H7 (cell line): ENCODE results near the gene JMJD6. TPM values are rescaled to one million over a fixed set of nuclear protein-coding genes. Genes with fewer than 3 reads are reported as not detected.
"Not testable (repeated sequence)": the region's sequence is repeated elsewhere in the genome, so short reads cannot be mapped to it uniquely, and the experiment has no call there.

Experiments
- DNase-seq: peaks from one replicate; pipeline ENCODE4 v3.0.0; 2012
- H3K27me3 ChIP-seq: 2 replicates; pipeline ENCODE4 v1.6.0; 2011; ENCODE audit warnings: mild to moderate bottlenecking, low read length; ENCODE audit not compliant: control insufficient read depth, insufficient read depth
- H3K36me3 ChIP-seq: replicated peaks from 2 replicates; pipeline ENCODE4 v1.5.1; 2011; ENCODE audit warnings: low read length; ENCODE audit not compliant: control insufficient read depth, insufficient read depth
- H3K4me3 ChIP-seq: 2 replicates; pipeline ENCODE4 v1.5.1; 2011; ENCODE audit warnings: low read depth, mild to moderate bottlenecking, control low read depth, low read length, moderate library complexity; ENCODE audit not compliant: insufficient read depth
- total RNA-seq: library from RNA; depleted of rRNA; stranded (reverse); fragments of >200 nt; shearing (Covaris generic); gene quantifications from 2 replicates; pipeline ENCODE4 v1.2.3, GENCODE V29; 2014

The JMJD6 gene
- total RNA-seq, 1 experiment from 2014 or later: 16.8 TPM

DNA sequence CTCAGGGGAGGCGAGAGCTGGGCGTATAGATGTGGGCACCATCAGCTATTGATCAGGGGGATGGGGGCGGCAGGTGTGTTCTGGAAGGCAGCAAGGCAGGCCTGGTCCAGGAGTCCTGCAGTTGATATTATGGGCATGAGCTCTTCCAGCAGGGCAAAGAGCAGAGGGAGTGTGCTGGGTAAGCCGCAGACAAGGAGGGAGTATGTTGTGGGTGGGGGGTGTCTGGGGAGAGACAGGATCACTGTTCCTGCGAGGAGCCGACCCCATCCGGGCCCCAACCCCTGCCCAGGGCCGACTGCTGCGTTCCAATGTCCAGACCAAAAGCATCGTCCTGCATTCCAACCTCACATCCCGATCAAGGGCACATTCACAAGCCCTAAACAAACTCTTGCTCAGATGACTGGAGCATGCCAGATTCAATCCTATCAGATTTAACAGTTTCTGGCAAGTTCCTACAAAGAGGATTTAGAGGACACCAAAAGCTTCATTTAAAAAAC is 24.9 kb downstream of the JMJD6 start:
- no peak overlapping the region for H3K4me3 ChIP-seq
- H3K36me3 ChIP-seq: no peaks in the 10 kb centered on the region
- no peaks in the 10 kb centered on the region for H3K27me3 ChIP-seq
- no peak for DNase-seq

- H3K27me3 ChIP-seq: no peaks in the 10 kb centered on the region
- DNase-seq: peak; percentile 86
- H3K36me3 ChIP-seq: no peaks in the 10 kb centered on the region
- H3K4me3 ChIP-seq: no peak overlapping the region
Observed at GRCh38 chr17:76700617-76701470, 25.6 kb downstream of the JMJD6 start.

DNA sequence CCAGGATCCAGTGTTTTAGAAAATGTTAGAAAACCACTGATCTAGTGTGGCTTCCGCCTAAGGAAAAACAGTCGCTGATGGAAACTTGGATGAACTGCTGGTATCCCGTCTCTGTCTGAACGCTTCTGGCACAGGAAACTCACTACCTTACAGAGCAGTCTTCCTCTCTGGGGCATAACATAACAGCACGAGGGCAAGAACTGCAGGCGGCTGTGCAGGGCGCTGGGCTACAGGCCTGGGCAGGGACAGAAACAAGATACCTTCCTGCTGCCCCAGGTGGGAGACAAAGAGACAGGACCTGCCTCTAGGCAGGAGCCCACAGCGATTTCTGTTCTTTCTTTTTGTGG is 26.2 kb downstream of the JMJD6 start:
- Histone ChIP-seq H3K4me3 (no peak overlapping the region), H3K27me3 (no peaks in the 10 kb centered on the region), H3K36me3 (no peaks in the 10 kb centered on the region)
- peak; percentile 69 for DNase-seq

- not testable (repeated sequence) for DNase-seq, H3K4me3 ChIP-seq, H3K36me3 ChIP-seq, H3K27me3 ChIP-seq
Observed at GRCh38 chr17:76698466-76698977, 27.9 kb downstream of the JMJD6 start.

DNA sequence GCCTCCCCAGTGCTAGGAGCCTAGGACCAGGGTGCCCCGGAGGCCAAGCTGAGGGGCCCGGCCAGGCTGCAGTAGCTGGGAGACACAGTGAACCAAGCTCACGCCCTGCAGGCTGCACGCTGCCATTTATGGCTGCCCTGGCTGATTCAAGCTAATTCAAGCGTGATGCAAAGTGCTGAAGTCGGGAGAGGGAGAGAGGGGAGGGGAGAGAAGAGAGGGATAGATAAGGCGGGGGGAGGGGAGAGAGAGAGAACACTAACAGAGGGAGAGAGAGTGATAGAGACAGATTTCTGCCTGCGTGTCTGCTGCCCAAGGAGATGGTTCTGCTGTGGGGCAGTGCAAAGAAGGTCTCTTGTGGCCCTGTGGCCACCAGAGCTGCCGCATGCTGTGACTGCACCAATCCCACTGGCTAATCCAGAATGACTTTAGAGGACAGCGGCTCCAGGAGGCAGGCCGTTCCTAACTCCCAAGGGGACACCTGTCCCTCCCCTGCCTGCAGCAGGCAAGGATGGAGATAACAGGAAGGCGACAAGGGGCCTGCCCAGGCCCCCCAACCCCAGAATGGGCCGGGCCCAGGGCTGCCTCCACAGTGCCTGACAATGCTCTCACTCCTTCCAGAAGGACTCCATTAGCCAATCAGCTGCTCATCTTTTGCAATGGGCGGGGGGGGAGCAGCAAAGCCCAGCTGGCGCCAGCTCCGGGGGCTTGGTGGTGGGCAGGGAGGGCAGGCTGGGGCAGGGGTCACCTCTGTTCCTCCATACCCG is 28.5 kb downstream of the JMJD6 start:
- no peaks in the 10 kb centered on the region for H3K36me3 ChIP-seq
- peak; percentile 87 for DNase-seq
- no peaks in the 10 kb centered on the region for H3K27me3 ChIP-seq
- H3K4me3 ChIP-seq: no peak overlapping the region

- no peak overlapping the region for H3K4me3 ChIP-seq
- no peaks in the 10 kb centered on the region for H3K36me3 ChIP-seq
- no peaks in the 10 kb centered on the region for H3K27me3 ChIP-seq
- no peak for DNase-seq
Observed at GRCh38 chr17:76696763-76697701, 29.4 kb downstream of the JMJD6 start.

DNA sequence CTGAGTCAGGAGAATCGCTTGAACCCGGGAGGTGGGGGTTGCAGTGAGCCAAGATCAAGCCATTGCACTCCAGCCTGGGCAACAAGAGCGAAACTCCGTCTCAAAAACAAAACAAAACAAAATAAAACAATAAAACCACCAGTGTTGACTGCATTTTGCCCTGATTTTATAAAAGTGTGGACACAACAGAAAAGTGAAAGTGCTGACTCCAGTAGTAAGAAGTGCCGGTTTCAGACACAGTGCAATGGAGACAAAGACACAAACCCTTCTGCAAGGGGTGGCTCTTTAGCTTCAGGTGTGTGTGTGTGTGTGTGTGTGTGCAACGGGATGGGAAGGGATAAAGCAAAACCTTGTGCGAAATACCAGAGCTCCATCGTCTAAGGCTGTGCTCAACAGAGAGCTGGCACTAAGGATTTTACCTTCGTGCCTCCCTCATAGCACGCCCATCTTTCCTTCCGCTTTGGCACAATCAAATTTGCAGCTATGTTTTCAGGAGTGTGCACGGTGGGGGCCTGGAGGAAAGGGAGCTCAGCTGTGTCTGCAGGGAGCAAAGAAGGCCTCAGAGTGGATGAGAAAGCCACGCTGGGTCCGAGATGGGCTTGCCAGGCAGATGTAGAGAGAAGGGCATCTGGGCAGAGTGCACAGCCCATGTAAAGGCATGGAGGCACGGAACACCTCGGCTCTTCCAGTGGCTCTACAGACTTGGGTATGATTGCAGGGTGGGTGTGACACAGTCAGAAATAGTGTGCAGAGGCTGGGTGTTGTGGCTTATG is 31.2 kb downstream of the JMJD6 start:
- Histone ChIP-seq H3K36me3 (no peaks in the 10 kb centered on the region), H3K27me3 (no peaks in the 10 kb centered on the region), H3K4me3 (no peak overlapping the region)
- DNase-seq: no peak

DNA sequence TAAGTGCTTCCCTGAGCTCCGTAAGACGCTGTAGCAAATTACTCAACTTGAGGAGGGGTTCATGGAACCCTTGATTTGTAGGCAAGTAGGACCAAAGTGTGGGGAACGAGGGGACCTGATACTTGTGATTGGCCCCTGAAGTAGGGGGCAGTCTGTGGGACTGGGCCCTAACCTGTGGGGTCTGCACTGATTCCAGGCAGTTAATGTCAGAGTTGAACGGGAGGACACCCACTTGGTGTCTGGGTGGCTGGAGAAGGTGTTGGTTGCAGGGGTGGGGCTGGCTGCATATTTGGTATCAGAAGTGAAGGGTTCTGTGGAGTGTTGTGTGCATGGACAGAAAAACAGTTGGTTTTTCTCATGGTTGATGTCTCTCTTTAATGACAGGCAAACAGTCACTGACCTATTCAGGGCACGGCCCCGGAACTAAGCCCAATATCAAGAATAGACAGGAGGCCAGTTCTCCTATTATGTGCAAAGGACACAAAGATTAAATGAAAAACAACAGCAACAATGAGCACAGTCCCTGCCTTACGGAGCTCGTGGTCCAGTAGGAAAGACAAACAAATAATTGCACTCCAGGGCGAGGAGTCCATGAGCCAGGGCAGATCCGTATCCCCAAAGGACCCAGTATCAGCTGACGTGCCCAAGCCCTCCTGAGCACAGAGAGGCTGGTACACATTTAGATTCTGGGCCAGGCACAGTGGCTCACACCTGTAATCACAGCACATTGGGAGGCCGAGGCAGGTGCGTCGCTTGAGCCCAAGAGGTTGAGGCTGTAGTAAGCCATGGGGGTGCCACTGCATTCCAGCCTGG is 34.8 kb downstream of the JMJD6 start:
- DNase-seq: no peak
- Histone ChIP-seq H3K27me3 (no peaks in the 10 kb centered on the region), H3K36me3 (no peaks in the 10 kb centered on the region), H3K4me3 (no peak overlapping the region)

- Histone ChIP-seq H3K4me3 (no peak overlapping the region), H3K36me3 (no peaks in the 10 kb centered on the region), H3K27me3 (no peaks in the 10 kb centered on the region)
- no peak for DNase-seq
Observed at GRCh38 chr17:76690596-76691280, 35.7 kb downstream of the JMJD6 start.

- no peaks in the 10 kb centered on the region for H3K27me3 ChIP-seq
- H3K36me3 ChIP-seq: no peaks in the 10 kb centered on the region
- DNase-seq: no peak
Observed at GRCh38 chr17:76689859-76690258, 36.5 kb downstream of the JMJD6 start.

DNA sequence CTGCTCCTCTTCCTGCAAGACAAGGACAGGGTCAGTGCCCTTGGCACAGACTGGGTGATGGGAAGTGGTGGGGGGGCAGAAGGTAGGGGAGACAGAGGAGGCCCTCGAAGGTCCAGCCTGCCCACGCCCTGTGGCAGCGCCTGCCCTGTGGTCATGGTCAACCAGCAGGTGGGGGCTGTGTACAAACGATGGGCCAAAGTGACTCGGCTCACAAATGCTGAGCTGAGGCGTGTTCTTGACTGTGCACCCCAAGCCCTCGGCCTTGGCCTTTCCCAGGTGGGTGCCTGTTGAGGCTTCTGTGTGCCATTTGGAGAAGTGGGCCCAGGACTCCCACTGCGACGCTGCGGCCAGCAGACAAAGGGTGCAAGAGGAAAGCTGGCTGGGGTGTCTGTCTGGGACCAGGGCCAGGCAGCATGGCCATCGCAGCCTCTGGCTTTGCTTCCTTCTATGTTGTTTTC is 38.2 kb downstream of the JMJD6 start:
- Histone ChIP-seq H3K4me3 (no peak overlapping the region), H3K36me3 (no peaks in the 10 kb centered on the region), H3K27me3 (no peaks in the 10 kb centered on the region)
- DNase-seq: no peak

More at GRCh38 chr17:76689859-76690258, 36.5 kb downstream of the JMJD6 start:
- H3K4me3 ChIP-seq: no peak overlapping the region

DNA sequence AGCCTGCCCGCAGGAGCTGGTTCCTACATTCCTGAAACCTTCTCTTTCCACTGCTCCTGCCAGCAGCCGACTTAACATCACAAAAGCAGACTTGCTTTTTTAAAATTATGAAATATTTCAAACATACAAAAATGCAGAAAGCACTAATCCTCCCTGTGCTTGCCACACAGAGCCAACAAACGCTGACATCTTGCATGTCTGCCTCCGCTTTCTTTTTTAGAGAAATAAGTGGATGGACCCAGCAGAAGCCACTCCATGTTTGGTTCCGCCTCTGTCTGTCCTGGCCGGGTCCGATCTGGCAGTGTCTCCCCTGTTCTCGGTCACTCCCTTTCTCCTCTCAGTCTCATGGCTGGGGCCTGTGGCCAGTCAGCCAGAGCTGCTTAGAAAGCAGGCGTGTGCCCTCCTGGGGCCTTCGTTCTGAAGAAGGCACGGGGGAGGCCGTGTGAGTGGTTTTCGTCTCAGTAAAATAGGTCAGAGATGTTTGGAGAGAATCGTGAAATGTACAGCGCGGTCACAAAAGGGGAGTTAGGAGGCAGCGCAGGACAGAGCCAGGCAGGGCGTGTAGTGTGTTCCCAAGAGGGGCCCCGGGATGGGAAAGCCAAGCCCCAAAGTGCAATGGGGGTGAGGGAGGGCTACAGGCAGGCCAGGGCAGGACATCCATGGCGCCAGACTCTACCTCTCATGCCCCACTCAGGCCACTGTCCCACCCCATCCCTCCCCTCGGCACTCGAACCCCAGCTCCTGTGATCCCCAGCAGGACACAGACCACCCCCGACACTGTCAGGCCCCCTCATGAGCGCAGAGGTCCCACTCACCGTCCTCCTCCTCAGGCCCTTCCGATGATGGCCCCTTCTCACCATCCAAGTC is 38.9 kb downstream of the JMJD6 start:
- Histone ChIP-seq H3K36me3 (no peaks in the 10 kb centered on the region), H3K4me3 (no peak overlapping the region), H3K27me3 (no peaks in the 10 kb centered on the region)
- DNase-seq: peak; percentile 58
